Tibial nerve (tissue), 4 donors: ENCODE measurements around the gene HCAR2.
"Not testable (repeated sequence)": the region's sequence is repeated elsewhere in the genome, so short reads cannot be mapped to it uniquely, and the experiment has no call there.

Experiments
- EP300 ChIP-seq, 2 donors: sonication (generic); formaldehyde crosslinking; IDR thresholded peaks; one replicate each; pipeline ENCODE4 v1.6.1; 2017; ENCODE audit warnings: antibody characterized with exemption in 2 of 2, mild to moderate bottlenecking in 1 of 2
- POLR2A ChIP-seq, 2 donors: fragments of 450-650 bp; IDR thresholded peaks; one replicate each; pipeline ENCODE4 v1.6.1; 2017; ENCODE audit warnings: antibody characterized with exemption in 2 of 2, mild to moderate bottlenecking in 2 of 2, moderate library complexity in 2 of 2
- TF ChIP-seq, protein P1 (sequence below), 5 experiments: fragments of 200-600 bp in 3 of 5; fragments of 450-650 bp in 2 of 5; sonication (generic) in 3 of 5; IDR thresholded peaks; one replicate each; pipeline ENCODE4 v1.5.1; 2016 to 2019; ENCODE audit warnings: antibody characterized with exemption in 5 of 5, mild to moderate bottlenecking in 3 of 5, moderate library complexity in 2 of 5

- TF ChIP-seq POLR2A, EP300 (IDR thresholded peaks at IDR 0.05): not testable (repeated sequence)
- TF ChIP-seq, protein P1, sequence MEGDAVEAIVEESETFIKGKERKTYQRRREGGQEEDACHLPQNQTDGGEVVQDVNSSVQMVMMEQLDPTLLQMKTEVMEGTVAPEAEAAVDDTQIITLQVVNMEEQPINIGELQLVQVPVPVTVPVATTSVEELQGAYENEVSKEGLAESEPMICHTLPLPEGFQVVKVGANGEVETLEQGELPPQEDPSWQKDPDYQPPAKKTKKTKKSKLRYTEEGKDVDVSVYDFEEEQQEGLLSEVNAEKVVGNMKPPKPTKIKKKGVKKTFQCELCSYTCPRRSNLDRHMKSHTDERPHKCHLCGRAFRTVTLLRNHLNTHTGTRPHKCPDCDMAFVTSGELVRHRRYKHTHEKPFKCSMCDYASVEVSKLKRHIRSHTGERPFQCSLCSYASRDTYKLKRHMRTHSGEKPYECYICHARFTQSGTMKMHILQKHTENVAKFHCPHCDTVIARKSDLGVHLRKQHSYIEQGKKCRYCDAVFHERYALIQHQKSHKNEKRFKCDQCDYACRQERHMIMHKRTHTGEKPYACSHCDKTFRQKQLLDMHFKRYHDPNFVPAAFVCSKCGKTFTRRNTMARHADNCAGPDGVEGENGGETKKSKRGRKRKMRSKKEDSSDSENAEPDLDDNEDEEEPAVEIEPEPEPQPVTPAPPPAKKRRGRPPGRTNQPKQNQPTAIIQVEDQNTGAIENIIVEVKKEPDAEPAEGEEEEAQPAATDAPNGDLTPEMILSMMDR (IDR thresholded peaks at IDR 0.05): not testable (repeated sequence)
Observed at GRCh38 chr12:122701481-122701880, 1.7 kb downstream of the HCAR2 start.
